Measurements from ENCODE around the gene KDM3B. TPM values are rescaled to one million over a fixed set of nuclear protein-coding genes. Genes with fewer than 3 reads are reported as not detected.

Gene KDM3B
- total RNA-seq, 4 donors from 2014 or later: 55.3 to 85.2 (median 68.1) TPM

DNA sequence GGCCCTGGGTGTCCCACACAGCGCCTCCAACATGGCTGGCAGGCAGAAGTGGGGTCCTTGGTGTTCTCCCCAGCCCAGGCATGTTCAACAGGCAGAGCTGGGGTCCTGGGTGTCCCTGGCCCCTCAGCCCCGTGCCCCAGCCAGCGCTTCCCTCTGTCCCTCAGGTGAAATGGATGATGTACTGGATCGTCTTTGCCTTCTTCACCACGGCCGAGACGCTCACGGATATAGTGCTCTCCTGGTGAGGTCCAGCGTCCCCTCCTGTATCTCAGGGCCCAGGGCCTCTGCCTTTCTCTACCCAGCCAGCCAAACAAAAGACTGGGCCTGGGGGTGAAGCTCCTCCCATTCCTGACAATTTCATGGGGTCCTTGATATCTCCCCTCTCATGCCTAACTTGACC is 88.7 kb downstream of the KDM3B start:
- no peak for DNase-seq
- no peak overlapping the region for H3K27ac ChIP-seq
- H3K9me3 ChIP-seq: no peaks in the 10 kb centered on the region
- no peaks in the 10 kb centered on the region for H3K27me3 ChIP-seq
- peaks cover 0 to 4% (median 0%) of the 10 kb centered on the region in 3 donors for H3K36me3 ChIP-seq
- H3K4me1 ChIP-seq: peaks cover 0 to 7% (median 2%) of the 10 kb centered on the region in 4 donors
- TF ChIP-seq POLR2A (IDR thresholded peaks at IDR 0.05): no peak
- TF ChIP-seq, protein P1, sequence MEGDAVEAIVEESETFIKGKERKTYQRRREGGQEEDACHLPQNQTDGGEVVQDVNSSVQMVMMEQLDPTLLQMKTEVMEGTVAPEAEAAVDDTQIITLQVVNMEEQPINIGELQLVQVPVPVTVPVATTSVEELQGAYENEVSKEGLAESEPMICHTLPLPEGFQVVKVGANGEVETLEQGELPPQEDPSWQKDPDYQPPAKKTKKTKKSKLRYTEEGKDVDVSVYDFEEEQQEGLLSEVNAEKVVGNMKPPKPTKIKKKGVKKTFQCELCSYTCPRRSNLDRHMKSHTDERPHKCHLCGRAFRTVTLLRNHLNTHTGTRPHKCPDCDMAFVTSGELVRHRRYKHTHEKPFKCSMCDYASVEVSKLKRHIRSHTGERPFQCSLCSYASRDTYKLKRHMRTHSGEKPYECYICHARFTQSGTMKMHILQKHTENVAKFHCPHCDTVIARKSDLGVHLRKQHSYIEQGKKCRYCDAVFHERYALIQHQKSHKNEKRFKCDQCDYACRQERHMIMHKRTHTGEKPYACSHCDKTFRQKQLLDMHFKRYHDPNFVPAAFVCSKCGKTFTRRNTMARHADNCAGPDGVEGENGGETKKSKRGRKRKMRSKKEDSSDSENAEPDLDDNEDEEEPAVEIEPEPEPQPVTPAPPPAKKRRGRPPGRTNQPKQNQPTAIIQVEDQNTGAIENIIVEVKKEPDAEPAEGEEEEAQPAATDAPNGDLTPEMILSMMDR (IDR thresholded peaks at IDR 0.05): no peak
- H3K4me3 ChIP-seq: no peak overlapping the region

DNA sequence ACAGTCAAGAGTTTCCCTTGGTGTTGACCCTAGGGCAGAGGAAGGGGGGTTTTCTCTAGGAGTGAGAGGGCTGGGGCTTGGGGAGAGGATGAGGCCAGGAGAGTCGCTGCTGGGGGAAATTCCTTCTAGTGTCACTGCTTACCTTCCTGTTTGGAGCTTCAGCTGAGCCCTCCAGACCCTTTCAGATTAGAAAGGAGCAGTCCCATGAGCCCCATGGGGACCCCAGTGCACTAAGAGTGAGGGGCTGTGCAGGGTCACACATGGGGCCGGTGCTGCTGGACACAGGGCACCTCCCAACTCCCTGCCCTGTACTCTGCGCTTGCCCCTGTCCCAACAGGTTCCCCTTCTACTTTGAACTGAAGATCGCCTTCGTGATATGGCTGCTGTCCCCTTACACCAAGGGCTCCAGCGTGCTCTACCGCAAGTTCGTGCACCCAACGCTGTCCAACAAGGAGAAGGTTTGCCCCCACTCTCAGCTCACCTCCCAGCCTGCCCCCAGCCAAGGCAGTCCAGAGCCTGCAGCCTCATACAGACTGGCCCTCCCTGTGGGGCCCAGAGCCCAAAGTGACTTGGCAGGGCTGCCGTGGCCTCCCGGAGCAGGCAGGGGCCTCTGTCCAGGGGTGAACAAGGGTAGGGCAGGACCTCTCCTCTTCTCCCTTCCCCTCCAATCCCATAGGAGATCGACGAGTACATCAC is 91.7 kb downstream of the KDM3B start:
- no peaks in the 10 kb centered on the region for H3K36me3 ChIP-seq
- DNase-seq: no peak
- no peak for TF ChIP-seq POLR2A (IDR thresholded peaks at IDR 0.05)
- TF ChIP-seq, protein P1 (IDR thresholded peaks at IDR 0.05): no peak
- H3K27me3 ChIP-seq: no peaks in the 10 kb centered on the region
- H3K9me3 ChIP-seq: no peaks in the 10 kb centered on the region
- H3K4me1 ChIP-seq: peaks cover 0 to 5% (median 0%) of the 10 kb centered on the region in 4 donors
- no peak overlapping the region for H3K4me3 ChIP-seq
- H3K27ac ChIP-seq: no peak overlapping the region

DNA sequence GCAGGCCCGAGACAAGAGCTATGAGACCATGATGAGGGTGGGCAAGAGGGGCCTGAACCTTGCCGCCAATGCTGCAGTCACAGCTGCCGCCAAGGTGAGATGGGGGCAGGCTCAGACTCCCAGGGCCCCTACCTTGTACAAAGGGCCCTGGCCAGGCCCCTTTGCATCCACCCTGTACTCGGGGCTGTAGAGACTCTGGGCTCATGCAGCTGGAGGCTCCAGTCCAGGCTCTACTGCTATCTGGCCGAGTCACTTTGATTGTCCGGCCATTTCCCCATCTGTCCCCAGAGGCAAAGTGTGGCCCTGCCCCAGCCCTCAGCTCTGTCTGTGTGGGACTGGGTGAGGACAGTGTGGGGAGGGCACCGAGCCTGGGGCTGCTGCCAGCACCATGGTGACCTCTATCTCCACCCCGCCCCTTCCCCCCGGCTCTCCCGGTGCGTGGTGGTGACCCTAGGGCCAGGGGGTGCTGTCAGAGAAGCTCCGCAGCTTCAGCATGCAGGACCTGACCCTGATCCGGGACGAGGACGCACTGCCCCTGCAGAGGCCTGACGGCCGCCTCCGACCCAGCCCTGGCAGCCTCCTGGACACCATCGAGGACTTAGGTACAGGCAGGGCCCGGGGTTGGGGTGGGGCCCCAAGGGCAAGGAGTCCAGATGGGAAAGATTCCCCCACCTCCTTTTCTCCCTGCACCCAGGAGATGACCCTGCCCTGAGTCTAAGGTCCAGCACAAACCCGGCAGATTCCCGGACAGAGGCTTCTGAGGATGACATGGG is 92.5 kb downstream of the KDM3B start:
- Histone ChIP-seq H3K9me3 (no peaks in the 10 kb centered on the region), H3K27me3 (no peaks in the 10 kb centered on the region), H3K4me1 (peaks cover 0 to 4% (median 0%) of the 10 kb centered on the region in 4 donors), H3K36me3 (no peaks in the 10 kb centered on the region), H3K4me3 (no peak overlapping the region), H3K27ac (peak overlapping the region in 1 of 4 donors; percentile 17)
- TF ChIP-seq, protein P1 (IDR thresholded peaks at IDR 0.05): no peak
- TF ChIP-seq POLR2A (IDR thresholded peaks at IDR 0.05): peak; percentile 12 to 51
- DNase-seq: peak in 2 of 3 donors; percentile 61 to 73

DNA sequence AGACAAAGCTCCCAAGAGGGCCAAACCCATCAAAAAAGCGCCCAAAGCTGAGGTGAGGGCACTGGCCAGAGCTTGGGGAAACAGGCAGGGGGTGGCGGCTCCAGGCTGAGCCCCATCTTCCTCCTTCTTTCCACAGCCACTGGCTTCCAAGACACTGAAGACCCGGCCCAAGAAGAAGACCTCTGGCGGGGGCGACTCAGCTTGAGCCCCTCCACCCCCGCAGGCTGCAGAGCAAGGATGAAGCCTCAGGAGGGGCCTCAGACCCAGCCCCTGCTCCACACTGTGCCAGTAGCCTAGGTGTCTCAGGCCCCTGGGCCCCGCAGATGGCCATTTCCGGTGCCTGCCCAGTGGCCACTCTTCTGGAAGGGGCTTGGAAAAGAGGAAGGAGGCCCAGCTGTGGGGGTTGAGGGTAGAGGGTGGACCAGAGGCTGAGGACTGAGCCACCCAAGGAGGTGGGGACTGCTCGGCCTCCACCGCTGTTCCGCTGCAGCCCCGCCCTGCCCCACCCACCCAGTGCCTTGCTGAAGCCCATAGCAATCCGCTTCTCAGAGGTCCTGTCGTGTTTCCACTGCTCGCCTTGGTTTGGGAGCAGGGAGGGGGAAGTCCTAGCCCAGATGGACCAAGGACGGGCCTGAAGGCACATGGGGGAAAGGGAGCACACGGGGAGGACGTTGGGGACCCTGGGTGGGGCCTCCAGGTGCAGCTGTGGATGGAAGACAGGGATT is 93.2 kb downstream of the KDM3B start:
- Histone ChIP-seq H3K4me3 (peak overlapping the region in 1 of 4 donors; percentile 24), H3K9me3 (no peaks in the 10 kb centered on the region), H3K27me3 (no peaks in the 10 kb centered on the region), H3K36me3 (no peaks in the 10 kb centered on the region), H3K27ac (no peak overlapping the region), H3K4me1 (peaks cover 0 to 8% (median 0%) of the 10 kb centered on the region in 4 donors)
- DNase-seq: peak in 1 of 3 donors; percentile 50
- TF ChIP-seq, protein P1 (IDR thresholded peaks at IDR 0.05): no peak
- TF ChIP-seq POLR2A (IDR thresholded peaks at IDR 0.05): no peak

DNA sequence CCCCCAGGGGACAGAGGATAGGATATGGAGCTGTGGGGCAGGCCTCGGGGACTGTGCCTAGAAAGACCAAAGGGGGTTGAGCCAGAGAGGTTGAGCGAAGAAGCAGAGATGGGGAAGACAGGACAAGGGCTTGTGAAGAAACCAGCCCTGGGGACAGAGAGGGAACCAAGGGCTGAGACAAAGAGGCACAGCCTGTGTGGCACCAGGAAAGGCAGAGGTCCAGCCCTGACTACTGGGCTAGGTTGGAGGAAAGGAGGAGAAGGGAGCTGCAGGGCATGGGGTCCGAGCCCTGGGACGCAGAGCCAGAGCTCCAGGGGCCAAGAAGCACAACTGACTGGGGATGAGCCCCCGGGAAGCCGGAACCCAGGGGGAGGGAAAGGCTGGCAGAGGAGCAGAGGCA is 95.6 kb downstream of the KDM3B start:
- no peaks in the 10 kb centered on the region for H3K9me3 ChIP-seq
- no peaks in the 10 kb centered on the region for H3K36me3 ChIP-seq
- no peak for TF ChIP-seq POLR2A (IDR thresholded peaks at IDR 0.05)
- TF ChIP-seq, protein P1 (IDR thresholded peaks at IDR 0.05): no peak
- H3K27me3 ChIP-seq: no peaks in the 10 kb centered on the region
- no peak overlapping the region for H3K4me3 ChIP-seq
- no peak overlapping the region for H3K27ac ChIP-seq
- no peak for DNase-seq
- peaks cover 0 to 8% (median 0%) of the 10 kb centered on the region in 4 donors for H3K4me1 ChIP-seq
